Measurements from ENCODE around the gene TAS2R39.
"Not testable (repeated sequence)": the region's sequence is repeated elsewhere in the genome, so short reads cannot be mapped to it uniquely, and the experiment has no call there.

TAS2R39 gene

GRCh38 chr7:143183024-143183423 lies at the start of gene TAS2R39:
Gene TAS2R39 (plus strand): TSS chr7:143183419. CDS start chr7:143183419, 0 bp downstream.
- no peak for DNase-seq (ENCODE audit: extremely low read depth, low read depth)
- TF ChIP-seq, protein P1, sequence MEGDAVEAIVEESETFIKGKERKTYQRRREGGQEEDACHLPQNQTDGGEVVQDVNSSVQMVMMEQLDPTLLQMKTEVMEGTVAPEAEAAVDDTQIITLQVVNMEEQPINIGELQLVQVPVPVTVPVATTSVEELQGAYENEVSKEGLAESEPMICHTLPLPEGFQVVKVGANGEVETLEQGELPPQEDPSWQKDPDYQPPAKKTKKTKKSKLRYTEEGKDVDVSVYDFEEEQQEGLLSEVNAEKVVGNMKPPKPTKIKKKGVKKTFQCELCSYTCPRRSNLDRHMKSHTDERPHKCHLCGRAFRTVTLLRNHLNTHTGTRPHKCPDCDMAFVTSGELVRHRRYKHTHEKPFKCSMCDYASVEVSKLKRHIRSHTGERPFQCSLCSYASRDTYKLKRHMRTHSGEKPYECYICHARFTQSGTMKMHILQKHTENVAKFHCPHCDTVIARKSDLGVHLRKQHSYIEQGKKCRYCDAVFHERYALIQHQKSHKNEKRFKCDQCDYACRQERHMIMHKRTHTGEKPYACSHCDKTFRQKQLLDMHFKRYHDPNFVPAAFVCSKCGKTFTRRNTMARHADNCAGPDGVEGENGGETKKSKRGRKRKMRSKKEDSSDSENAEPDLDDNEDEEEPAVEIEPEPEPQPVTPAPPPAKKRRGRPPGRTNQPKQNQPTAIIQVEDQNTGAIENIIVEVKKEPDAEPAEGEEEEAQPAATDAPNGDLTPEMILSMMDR (IDR thresholded peaks at IDR 0.05; ENCODE audit: low read depth, low read length) = no peak

GRCh38 chr7:143147070-143147469 lies 36.1 kb upstream of the TAS2R39 start:
- TF ChIP-seq, protein P1 (IDR thresholded peaks at IDR 0.05; ENCODE audit: low read depth, low read length) = no peak
- no peak for DNase-seq (ENCODE audit: extremely low read depth, low read depth)

DNA sequence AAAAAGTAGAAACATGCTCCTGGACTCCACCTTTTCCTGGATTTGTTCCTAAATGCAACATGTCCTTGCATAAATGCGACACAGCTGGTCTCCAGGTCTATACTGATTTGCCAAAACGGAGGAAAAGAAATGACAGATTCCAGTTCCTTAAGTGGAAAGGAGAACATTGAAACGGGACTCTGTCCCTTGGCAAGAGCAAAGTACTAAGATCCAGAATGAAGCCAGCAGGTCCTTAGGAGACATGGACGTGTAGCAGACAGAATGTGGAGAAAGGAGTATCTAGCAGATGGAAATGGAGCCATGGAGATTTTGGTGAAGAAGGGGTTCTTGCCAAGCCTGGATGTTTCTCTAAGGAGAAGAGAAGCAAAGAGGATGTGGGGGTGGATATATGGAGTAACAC lies 35.2 kb upstream of the TAS2R39 start:
- TF ChIP-seq, protein P1 (IDR thresholded peaks at IDR 0.05; ENCODE audit: low read depth, low read length) = no peak
- no peak for DNase-seq (ENCODE audit: extremely low read depth, low read depth)

DNA sequence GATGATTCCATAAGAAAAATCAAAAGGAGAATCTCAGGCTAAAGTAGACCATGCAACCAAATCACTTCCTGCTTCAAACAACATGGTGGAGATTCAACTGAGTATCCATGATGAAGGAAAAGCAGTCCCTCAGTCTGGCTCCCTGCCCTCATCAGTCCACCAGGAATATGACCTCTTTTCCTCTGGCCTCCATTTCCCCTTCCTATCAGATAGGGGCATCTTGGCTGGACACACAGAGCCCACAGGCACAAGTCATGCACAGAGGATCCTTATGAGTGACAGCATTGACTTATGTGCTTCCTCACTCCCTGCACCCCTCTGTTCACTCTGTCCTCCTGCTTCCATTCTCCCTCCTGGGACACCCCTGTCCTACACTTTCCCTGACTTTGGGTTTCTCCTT lies 34.6 kb upstream of the TAS2R39 start:
- no peak for DNase-seq (ENCODE audit: extremely low read depth, low read depth)
- TF ChIP-seq, protein P1 (IDR thresholded peaks at IDR 0.05; ENCODE audit: low read depth, low read length) = no peak

GRCh38 chr7:143150696-143151095 lies 32.5 kb upstream of the TAS2R39 start:
- DNase-seq (ENCODE audit: extremely low read depth, low read depth) = not testable (repeated sequence)

DNA sequence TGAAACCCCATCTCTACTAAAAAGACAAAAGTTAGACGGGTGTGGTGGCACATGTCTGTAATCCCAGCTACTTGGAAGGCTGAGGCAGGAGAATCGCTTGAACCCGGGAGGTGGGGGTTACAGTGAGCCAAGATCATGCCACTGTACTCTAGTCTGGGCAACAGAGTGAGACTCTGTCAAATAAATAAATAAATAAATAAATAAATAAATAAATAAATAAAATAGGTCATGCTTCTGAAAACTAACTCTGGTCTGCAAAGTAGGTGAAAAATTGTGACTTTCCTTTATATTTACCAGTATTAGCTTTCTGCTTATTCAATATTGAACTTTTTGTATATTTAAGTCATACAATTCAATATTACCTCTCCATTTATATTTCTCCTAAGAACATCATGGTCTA lies 24.6 kb upstream of the TAS2R39 start:
- not testable (repeated sequence) for DNase-seq (ENCODE audit: extremely low read depth, low read depth)

- DNase-seq (ENCODE audit: extremely low read depth, low read depth) = no peak
- TF ChIP-seq, protein P1 (IDR thresholded peaks at IDR 0.05; ENCODE audit: low read depth, low read length) = no peak
These were observed 11.5 kb upstream of the TAS2R39 start for GRCh38 chr7:143171697-143172096.

- TF ChIP-seq, protein P1 (IDR thresholded peaks at IDR 0.05; ENCODE audit: low read depth, low read length) = no peak
- DNase-seq (ENCODE audit: extremely low read depth, low read depth) = no peak
These were observed 10.9 kb upstream of the TAS2R39 start for GRCh38 chr7:143172354-143172753.

- TF ChIP-seq, protein P1 (IDR thresholded peaks at IDR 0.05; ENCODE audit: low read depth, low read length) = no peak
- DNase-seq (ENCODE audit: extremely low read depth, low read depth) = no peak
These were observed 7.1 kb upstream of the TAS2R39 start for GRCh38 chr7:143176128-143176527.

Data from AG09319 (cell line).